T-helper 2 cell treated with Interferon-gamma antibody and Interleukin-4, amounts not matched to agents 100 ng/mL and 5 ng/mL, for 36 hours (primary cell): ENCODE results near the gene ARL6IP4. TPM values are rescaled to one million over a fixed set of nuclear protein-coding genes. Genes with fewer than 3 reads are reported as not detected.

ENCODE experiments used
- total RNA-seq: library from RNA; stranded (reverse); gene quantifications from 2 replicates; pipeline ENCODE4 v1.2.3, GENCODE V29; 2022

The ARL6IP4 gene
- total RNA-seq, 1 donor from 2014 or later, result 177 TPM

Other genes starting within 250 kb of the ARL6IP4 start
- 2.6 and 2.7 TPM in 2 replicates for gene HCAR1, start 249.8 kb upstream of the ARL6IP4 start, total RNA-seq
- gene DENR, start 227.9 kb upstream of the ARL6IP4 start, total RNA-seq, result 65.4 and 71.3 TPM in 2 replicates
- 0.25 and 0.41 TPM in 2 replicates for gene CCDC62, start 206.1 kb upstream of the ARL6IP4 start, total RNA-seq
- gene HIP1R, start 145.2 kb upstream of the ARL6IP4 start, total RNA-seq, result 31.8 TPM in 2 replicates
- 16.0 and 19.5 TPM in 2 replicates for gene VPS37B, start 84.6 kb upstream of the ARL6IP4 start, total RNA-seq
- gene ABCB9, start 14.2 kb upstream of the ARL6IP4 start, total RNA-seq, result 5.8 and 6.0 TPM in 2 replicates
- 20.8 and 23.4 TPM in 2 replicates for gene OGFOD2, start 5.4 kb upstream of the ARL6IP4 start, total RNA-seq
- 12.9 and 14.6 TPM in 2 replicates for gene PITPNM2, start 170.4 kb downstream of the ARL6IP4 start, total RNA-seq